IMR-90 (cell line): ENCODE measurements around the gene REXO1. TPM values are rescaled to one million over a fixed set of nuclear protein-coding genes. Genes with fewer than 3 reads are reported as not detected.

Experiments used
- ATAC-seq: fragments of 200-7000 bp; cut with Tn5 transposase; 2 replicates; pipeline ENCODE4 v1.9.1; 2020; ENCODE audit warnings: low read depth, mild to moderate bottlenecking, moderate library complexity
- BruUV-seq: library from RNA; stranded (reverse); fragments of 400-500 nt; replicated peaks from 2 replicates; lab custom pipeline; 2021; lab: Mats Ljungman, UMichigan
- CTCF ChIA-PET: fragments of 300-600 bp; formaldehyde crosslinking; extraction: SDS; loops from one replicate; lab custom pipeline; 2021; ENCODE audit warnings: antibody characterized with exemption; lab: Yijun Ruan, JAX
- POLR2A ChIA-PET: fragments of 300-600 bp; sonication (Branson Sonifier 250); formaldehyde crosslinking; loops from one replicate; lab custom pipeline; 2022; ENCODE audit warnings: antibody characterized with exemption; ENCODE audit not compliant: unreplicated experiment; lab: Charles Lee
- DNase-seq: peaks from one replicate; pipeline ENCODE4 v3.0.0; 2013
- H2AFZ ChIP-seq: replicated peaks from 2 replicates; pipeline ENCODE3; 2013; ENCODE audit warnings: low read length, mild to moderate bottlenecking; ENCODE audit not compliant: poor library complexity
- H2AK5ac ChIP-seq: 2 replicates; pipeline ENCODE4 v1.6.1; 2013; ENCODE audit warnings: low read depth, low read length, inconsistent platforms
- H2AK9ac ChIP-seq: replicated peaks from 2 replicates; pipeline ENCODE3; 2013; ENCODE audit warnings: mild to moderate bottlenecking, low read depth, low read length, moderate library complexity; ENCODE audit not compliant: poor library complexity
- H2BK120ac ChIP-seq: 2 replicates; pipeline ENCODE4 v1.6.1; 2013; ENCODE audit warnings: low read depth, low read length, inconsistent platforms
- H2BK15ac ChIP-seq: 3 replicates; pipeline ENCODE4 v1.6.1; 2013; ENCODE audit warnings: low read depth, low read length, inconsistent platforms
- H2BK20ac ChIP-seq: 2 replicates; pipeline ENCODE4 v1.6.1; 2013; ENCODE audit warnings: low read depth, mild to moderate bottlenecking, inconsistent platforms, low read length, moderate library complexity
- H2BK5ac ChIP-seq: 2 replicates; pipeline ENCODE4 v1.6.1; 2013; ENCODE audit warnings: mild to moderate bottlenecking, low read depth, low read length, inconsistent platforms; ENCODE audit not compliant: poor library complexity, severe bottlenecking
- H3K14ac ChIP-seq: replicated peaks from 2 replicates; pipeline ENCODE4 v1.6.1; 2013; ENCODE audit warnings: low read depth, low read length, inconsistent platforms
- H3K18ac ChIP-seq: 2 replicates; pipeline ENCODE4 v1.6.1; 2013; ENCODE audit warnings: low read depth, low read length, control low read depth
- H3K23ac ChIP-seq: 2 replicates; pipeline ENCODE4 v1.6.1; 2013; ENCODE audit warnings: low read depth, low read length, inconsistent platforms
- H3K27ac ChIP-seq: 2 replicates; pipeline ENCODE4 v1.5.1; 2013; ENCODE audit warnings: mild to moderate bottlenecking, control low read depth, low read length; ENCODE audit not compliant: insufficient read depth
- H3K27me3 ChIP-seq: 2 replicates; pipeline ENCODE4 v1.6.1; 2013; ENCODE audit warnings: low read length; ENCODE audit not compliant: control insufficient read depth, insufficient read depth
- H3K36me3 ChIP-seq: 2 replicates; pipeline ENCODE4 v1.6.1; 2013; ENCODE audit warnings: low read length, mixed read lengths; ENCODE audit not compliant: control insufficient read depth, insufficient read depth
- H3K4ac ChIP-seq: 2 replicates; pipeline ENCODE4 v1.6.1; 2013; ENCODE audit warnings: low read depth, low read length, inconsistent platforms
- H3K4me1 ChIP-seq: 2 replicates; pipeline ENCODE4 v1.6.1; 2013; ENCODE audit warnings: low read length, mixed read lengths; ENCODE audit not compliant: control insufficient read depth, insufficient read depth
- H3K4me2 ChIP-seq: 2 replicates; pipeline ENCODE4 v1.6.1; 2013; ENCODE audit warnings: low read depth, mild to moderate bottlenecking, control low read depth, low read length, moderate library complexity
- H3K4me3 ChIP-seq: 2 replicates; pipeline ENCODE4 v1.5.1; 2013; ENCODE audit warnings: low read depth, mild to moderate bottlenecking, control low read depth, low read length, moderate library complexity; ENCODE audit not compliant: insufficient read depth
- H3K56ac ChIP-seq: 2 replicates; pipeline ENCODE4 v1.6.1; 2013; ENCODE audit warnings: low read length, inconsistent platforms; ENCODE audit not compliant: insufficient read depth; ENCODE audit errors: extremely low read depth
- H3K79me1 ChIP-seq, 2 experiments: 2 replicates each; pipeline ENCODE4 v1.6.1; 2013; ENCODE audit warnings: low read length in 2 of 2, inconsistent platforms in 1 of 2, low read depth in 1 of 2
- H3K9ac ChIP-seq: 2 replicates; pipeline ENCODE4 v1.6.1; 2013; ENCODE audit warnings: low read depth, low read length, control low read depth
- H3K9me1 ChIP-seq: 2 replicates; pipeline ENCODE4 v1.6.1; 2013; ENCODE audit warnings: low read length, inconsistent platforms; ENCODE audit not compliant: insufficient read depth
- H3K9me3 ChIP-seq: 2 replicates; pipeline ENCODE4 v1.6.1; 2013; ENCODE audit warnings: low read length; ENCODE audit not compliant: control insufficient read depth, insufficient read depth
- H4K20me1 ChIP-seq: 2 replicates; pipeline ENCODE4 v1.6.1; 2013; ENCODE audit warnings: low read length, inconsistent platforms; ENCODE audit not compliant: insufficient read depth
- H4K5ac ChIP-seq: 2 replicates; pipeline ENCODE4 v1.6.1; 2013; ENCODE audit warnings: mild to moderate bottlenecking, low read depth, low read length, control low read depth
- H4K8ac ChIP-seq, 2 experiments: 2 replicates each; pipeline ENCODE4 v1.6.1; 2013; ENCODE audit warnings: low read depth in 2 of 2, low read length in 2 of 2, control low read depth in 1 of 2, inconsistent platforms in 1 of 2
- H4K91ac ChIP-seq: 2 replicates; pipeline ENCODE4 v1.6.1; 2013; ENCODE audit warnings: low read depth, low read length, inconsistent platforms; ENCODE audit not compliant: insufficient read depth
- BHLHE40 ChIP-seq: fragments of 150-350 bp; IDR thresholded peaks from 2 replicates; pipeline ENCODE4 v1.6.1; 2016; ENCODE audit warnings: mild to moderate bottlenecking, low read depth, low read length
- SMC3 ChIP-seq: fragments of 150-350 bp; IDR thresholded peaks from 2 replicates; pipeline ENCODE4 v1.6.1; 2016; ENCODE audit warnings: low read depth, mild to moderate bottlenecking, antibody characterized with exemption, low read length, moderate library complexity
- WGBS, 2 experiments: methylation state at CpG; one replicate each; pipeline versions ENCODE4 v1.1.5 to v1.1.7; 2013; ENCODE audit warnings: missing lambda C conversion rate in 2 of 2; ENCODE audit not compliant: insufficient read length in 1 of 2; ENCODE audit errors: extremely low coverage in 2 of 2; 5-methylcytosine and 5-hydroxymethylcytosine counted together
- dilution Hi-C: fragments of 300-500 bp; cut with HindIII; formaldehyde crosslinking; loops from one replicate; pipeline ENCODE4 v1.14.3; 2018; ENCODE audit warnings: low sequenced_read_pairs; ENCODE audit not compliant: unreplicated experiment
- in situ Hi-C: fragments of 300-500 bp; cut with MboI; formaldehyde crosslinking; loops from 3 replicates; pipeline ENCODE4 v1.14.3; 2019; ENCODE audit warnings: low sequenced_read_pairs, inconsistent platforms, mixed read lengths
- intact Hi-C: fragments of 100-400 bp; cut with micrococcal nuclease; formaldehyde crosslinking; loops from 2 replicates; pipeline ENCODE4 v1.10.0; 2022
- polyA plus RNA-seq, 3 experiments: library from polyadenylated mRNA; depleted of rRNA; stranded (reverse); fragments of >200 nt; gene quantifications; 2 replicates each; pipeline ENCODE4 v1.2.3, GENCODE V29; 2012; ENCODE audit warnings: low replicate concordance in 1 of 3
- total RNA-seq: library from RNA; depleted of rRNA; stranded (reverse); fragments of >200 nt; gene quantifications from 2 replicates; pipeline ENCODE4 v1.2.3, GENCODE V29; 2012

Gene REXO1
- total and polyA plus RNA-seq, 2 of the 4 experiments (the other 2 are of a cell fraction), result 1.4 to 63.7 TPM

- H2AK9ac ChIP-seq, result no peak overlapping the region
- peaks cover 3% of the 10 kb centered on the region; the same call in 1 of the 2 replicates for H3K4me1 ChIP-seq
- H3K36me3 ChIP-seq, result peaks cover 10% of the 10 kb centered on the region
- ATAC-seq, result no peak
- H2BK5ac ChIP-seq, result no peak overlapping the region
- H3K9ac ChIP-seq, result no peak overlapping the region
- H3K9me3 ChIP-seq, result no peaks in the 10 kb centered on the region
- peaks cover 12 to 33% of the 10 kb centered on the region in 2 experiments for H3K79me1 ChIP-seq
- peaks cover 14% of the 10 kb centered on the region for H4K20me1 ChIP-seq
- H2BK20ac ChIP-seq, result no peak overlapping the region
- no peak overlapping the region for H3K4me2 ChIP-seq
- POLR2A ChIA-PET, result no interaction called here
- intact Hi-C loops (no loop called here), dilution Hi-C loops (no loop called here), in situ Hi-C loops (no loop called here)
- H3K14ac ChIP-seq, result no peak overlapping the region
- H3K4me3 ChIP-seq, result no peak overlapping the region
- no peak overlapping the region for H2BK120ac ChIP-seq
- H4K8ac ChIP-seq, result no peak overlapping the region
- H4K5ac ChIP-seq, result no peak overlapping the region
- no peak overlapping the region for H2BK15ac ChIP-seq
- H3K4ac ChIP-seq, result no peak overlapping the region
- H4K91ac ChIP-seq, result no peak overlapping the region
- H3K9me1 ChIP-seq, result no peaks in the 10 kb centered on the region
- no peaks in the 10 kb centered on the region for H3K27me3 ChIP-seq
- no peak overlapping the region for H2AFZ ChIP-seq
- H3K56ac ChIP-seq, result no peak overlapping the region
- no peak for DNase-seq
- H3K23ac ChIP-seq, result no peak overlapping the region
- no TSS peak for BruUV-seq
- H3K18ac ChIP-seq, result no peak overlapping the region
- TF ChIP-seq SMC3 (no peak), BHLHE40 (no peak)
- CTCF ChIA-PET, result no interaction called here
- WGBS, 2 experiments, result 89% methylated on average over 3 of the region's 8 CpGs; no CpG with 5 or more reads in 1 of the 2 experiments
- no peak overlapping the region for H3K27ac ChIP-seq
- H2AK5ac ChIP-seq, result no peak overlapping the region
Measured at GRCh38 chr19:1866693-1867348, 18.5 kb upstream of the REXO1 start.
